HG02885 (cell line): ENCODE data around the gene GPRC5D.

Experiments used
- ATAC-seq: cut with Tn5 transposase; IDR thresholded peaks from one replicate; pipeline ENCODE4 v1.9.1; 2021; ENCODE audit warnings: mild to moderate bottlenecking; ENCODE audit not compliant: unreplicated experiment, poor library complexity

GPRC5D gene

DNA sequence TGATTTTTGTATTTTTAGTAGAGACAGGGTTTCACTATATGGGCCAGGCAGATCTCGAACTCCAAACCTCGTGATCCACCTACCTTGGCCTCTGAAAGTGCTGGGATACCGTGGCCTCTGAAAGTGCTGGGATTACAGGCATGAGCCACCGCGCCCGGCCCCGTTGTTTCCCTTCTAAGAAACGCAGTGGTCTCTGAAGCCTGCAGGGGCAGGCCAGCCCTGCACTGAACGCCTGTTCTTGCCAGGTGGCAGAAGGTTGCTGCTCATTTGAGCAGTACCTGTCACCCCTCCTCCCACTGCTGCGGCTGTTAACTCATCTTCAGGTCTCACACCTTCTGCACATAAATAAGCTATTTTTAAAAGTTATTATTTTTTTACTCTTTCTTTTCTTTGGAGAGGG, 36.3 kb downstream of the GPRC5D start:
- no peak for ATAC-seq

DNA sequence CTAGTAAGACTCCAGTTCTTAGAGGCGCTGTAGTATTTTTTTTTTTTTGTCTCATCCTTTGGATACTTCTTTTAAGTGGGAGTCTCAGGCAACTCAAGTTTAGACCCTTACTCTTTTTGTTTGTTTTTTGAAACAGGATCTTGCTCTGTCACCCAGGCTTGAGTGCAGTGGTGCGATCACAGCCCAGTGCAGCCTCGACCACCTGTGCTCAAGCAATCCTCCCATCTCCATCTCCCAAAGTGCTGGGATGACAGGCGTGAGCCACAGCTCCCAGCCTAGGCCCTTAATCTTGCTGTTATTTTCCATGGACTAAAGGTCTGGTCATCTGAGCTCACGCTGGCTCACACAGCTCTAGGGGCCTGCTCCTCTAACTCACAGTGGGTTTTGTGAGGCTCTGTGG, 39.3 kb downstream of the GPRC5D start:
- ATAC-seq, result no peak

DNA sequence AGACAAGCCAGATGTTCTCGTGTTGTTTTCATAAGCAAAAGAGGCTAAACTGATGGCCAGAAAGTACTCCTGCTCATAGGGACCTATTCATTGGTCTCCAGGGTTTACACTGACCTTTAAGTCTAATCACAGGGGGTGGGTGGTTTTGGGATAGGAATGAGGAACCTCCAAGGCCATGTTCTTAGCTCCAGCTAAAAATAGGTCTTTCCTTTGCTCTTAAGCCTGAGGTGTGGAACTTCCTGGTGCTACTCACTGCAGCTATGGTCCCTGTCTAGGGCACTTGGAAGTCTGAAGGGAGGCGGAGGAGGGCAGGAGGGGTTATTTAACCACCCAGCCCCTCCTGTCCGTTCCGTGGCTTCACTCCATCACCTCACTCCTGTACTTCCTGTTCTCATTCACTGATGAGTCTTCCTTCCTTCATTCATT, 42.0 kb downstream of the GPRC5D start:
- no peak for ATAC-seq

DNA sequence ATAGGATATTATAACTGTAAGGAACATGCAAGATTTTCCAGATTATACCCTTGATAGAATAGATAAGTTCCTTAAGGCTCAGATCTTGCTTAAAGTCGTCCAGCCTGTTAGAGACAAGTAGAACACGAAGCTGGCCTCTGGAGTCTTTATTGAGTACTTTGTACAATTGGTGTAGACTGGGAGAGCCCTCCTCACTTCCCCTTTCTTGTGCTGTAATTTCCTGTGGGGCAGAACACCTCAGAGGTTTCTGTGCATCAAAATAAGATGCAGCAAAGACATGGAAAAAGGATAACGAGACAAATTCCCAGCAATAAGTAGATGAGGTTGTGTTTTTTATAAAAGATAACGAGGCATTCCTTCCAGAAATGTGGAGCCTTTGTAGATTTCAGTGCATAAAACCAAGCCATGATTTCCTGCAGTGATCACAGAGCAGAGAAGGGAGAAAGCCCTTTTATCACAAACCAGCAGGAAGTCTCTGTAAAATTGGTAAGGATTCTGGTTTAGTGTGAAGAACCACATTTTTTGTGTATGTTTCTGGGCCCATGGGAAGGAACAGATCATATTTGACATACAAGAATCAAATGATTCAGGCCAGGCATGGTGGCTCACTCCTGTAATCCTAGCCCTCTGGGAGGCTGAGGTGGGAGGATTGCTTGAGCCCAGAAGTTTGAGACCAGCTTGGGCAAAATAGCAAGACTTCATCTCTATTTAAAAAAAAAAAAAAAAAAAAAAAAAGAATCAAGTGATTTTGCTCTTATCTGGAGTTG, 42.6 kb downstream of the GPRC5D start:
- peak; percentile 63 for ATAC-seq

DNA sequence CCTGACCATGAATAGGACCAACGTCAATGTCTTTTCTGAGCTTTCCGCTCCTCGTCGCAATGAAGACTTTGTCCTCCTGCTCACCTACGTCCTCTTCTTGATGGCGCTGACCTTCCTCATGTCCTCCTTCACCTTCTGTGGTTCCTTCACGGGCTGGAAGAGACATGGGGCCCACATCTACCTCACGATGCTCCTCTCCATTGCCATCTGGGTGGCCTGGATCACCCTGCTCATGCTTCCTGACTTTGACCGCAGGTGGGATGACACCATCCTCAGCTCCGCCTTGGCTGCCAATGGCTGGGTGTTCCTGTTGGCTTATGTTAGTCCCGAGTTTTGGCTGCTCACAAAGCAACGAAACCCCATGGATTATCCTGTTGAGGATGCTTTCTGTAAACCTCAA, 43.3 kb downstream of the GPRC5D start:
- ATAC-seq, result no peak

DNA sequence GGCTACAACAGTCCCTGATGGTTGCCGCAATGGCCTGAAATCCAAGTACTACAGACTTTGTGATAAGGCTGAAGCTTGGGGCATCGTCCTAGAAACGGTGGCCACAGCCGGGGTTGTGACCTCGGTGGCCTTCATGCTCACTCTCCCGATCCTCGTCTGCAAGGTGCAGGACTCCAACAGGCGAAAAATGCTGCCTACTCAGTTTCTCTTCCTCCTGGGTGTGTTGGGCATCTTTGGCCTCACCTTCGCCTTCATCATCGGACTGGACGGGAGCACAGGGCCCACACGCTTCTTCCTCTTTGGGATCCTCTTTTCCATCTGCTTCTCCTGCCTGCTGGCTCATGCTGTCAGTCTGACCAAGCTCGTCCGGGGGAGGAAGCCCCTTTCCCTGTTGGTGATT, 43.7 kb downstream of the GPRC5D start:
- ATAC-seq, result no peak

DNA sequence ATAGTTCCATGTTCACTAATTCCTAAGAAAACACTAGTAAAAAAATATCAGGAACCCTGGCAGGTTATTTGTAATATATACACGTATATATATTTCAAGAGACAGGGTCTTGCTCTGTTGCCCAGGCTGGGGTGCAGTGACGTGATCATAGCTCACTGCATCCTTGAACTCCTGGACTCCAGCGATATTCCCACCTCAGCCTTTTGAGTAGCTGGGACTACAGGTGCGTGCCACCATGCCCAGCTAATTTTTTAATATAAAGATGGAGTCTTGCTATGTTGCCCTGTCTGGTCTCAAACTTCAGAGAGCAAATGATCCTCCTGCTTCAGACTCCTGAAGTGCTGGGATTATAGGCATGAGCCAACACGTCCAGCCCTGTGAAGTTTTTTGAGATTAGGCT, 44.4 kb downstream of the GPRC5D start:
- ATAC-seq, result no peak

DNA sequence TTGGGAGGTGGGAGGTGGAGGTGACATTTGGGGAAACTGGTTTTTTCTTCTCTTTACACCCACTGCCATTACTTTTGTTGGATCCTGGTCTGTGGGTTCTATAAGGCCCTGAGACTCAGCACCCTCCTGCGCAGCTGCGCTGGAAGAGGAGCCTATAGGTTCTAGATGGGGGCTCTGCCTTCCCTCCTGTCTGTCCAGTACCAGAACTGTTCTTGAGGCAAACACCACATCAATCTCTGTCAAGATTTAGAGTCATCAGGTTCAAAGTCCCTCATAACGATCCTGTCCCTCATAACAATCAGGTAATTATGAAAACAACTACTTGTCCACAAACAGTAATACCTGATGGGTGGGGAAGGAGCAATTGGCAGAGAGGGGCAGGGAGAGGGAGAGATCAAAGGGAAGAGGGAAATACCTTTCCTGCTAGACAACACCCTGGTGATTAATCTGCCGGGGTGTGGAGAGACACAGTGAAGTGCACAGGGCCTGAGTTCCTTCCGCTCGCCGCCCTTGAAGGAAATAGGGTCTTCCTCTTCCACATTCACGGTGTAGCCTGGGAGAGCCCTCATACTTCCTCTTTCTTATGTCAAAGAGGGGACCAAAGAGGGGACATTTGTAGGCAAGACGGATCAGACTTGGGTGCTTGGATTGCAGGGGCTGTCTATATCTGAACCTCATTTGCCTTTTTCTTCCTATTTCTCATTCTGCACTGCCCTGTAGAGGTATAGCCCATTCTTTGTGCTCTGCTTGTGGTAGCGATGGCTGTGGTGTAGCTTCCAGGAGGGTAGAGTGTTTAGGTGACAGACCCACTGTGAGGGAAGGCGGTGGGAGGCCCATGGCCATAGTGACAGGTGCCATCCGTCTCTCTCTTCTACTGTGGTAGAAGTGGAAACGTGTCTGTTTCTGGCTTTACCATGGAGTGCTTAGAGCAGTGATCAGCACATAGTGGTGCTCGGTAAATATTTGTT, 48.0 kb downstream of the GPRC5D start:
- ATAC-seq, result no peak

DNA sequence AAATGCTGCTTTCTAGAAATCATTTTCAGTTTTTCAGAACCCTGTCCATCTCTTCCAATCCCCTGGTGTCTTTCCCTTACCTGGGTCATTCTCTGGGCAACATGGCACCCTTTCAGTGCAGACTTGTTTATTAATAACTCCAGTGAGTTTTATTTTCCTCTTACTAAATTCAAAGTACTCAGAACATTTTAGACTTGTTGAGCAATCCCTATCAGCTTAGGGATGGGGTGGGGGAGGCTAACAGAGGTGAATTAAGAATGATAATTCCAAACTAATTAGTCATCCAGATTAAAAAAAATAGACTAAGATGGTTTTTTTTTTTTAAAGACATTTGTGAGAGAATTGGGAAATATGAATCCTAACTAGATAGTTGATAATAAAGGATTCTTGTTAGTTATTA, 49.9 kb downstream of the GPRC5D start:
- ATAC-seq, result no peak

DNA sequence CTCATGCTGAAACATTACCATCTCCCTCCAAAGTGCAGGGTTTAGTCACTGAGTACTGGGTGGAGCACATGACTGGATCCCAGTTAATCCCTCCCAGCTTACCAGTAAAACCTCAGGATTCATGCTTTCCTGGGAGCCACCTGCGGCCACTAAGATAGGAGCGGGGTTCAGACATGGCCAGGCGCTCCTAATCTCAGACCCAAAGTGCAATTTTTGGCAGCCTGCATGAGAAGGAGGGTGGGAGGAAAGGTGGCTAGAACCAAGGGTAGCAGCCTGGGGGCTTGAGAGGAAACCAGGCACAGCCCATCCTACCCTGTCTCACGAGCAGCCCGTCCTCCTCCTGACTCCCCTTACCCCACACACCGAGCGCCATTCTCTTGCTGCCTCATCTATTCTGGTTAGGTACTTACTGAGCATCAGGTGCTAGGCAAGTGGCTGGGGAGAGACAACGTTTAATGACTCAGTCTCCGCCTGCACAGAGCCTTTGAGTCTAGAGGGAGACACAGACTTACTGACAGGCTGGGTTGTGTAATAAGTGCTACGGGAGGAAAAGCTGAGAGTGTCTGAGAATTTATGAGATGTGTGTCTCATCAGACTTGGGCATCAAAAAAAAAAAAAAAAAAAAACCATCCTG, 50.7 kb downstream of the GPRC5D start:
- no peak for ATAC-seq

DNA sequence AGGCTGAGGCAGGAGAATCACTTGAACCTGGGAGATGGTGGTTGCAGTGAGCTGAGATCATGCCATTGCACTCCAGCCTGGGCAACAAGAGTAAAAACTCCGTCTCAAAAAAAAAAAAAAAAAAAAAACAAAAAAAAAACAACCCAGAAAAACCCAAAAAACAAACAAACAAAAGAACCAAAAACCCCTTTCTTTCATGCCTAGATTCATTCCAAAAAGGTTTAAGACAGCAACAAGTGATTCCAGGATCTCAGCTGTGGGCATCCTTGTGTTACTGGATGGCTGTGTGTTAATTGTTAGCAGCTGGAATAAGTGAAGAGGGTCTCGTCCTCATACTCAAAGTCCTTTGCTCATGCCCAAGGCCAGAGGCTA, 51.2 kb downstream of the GPRC5D start:
- ATAC-seq, result no peak

DNA sequence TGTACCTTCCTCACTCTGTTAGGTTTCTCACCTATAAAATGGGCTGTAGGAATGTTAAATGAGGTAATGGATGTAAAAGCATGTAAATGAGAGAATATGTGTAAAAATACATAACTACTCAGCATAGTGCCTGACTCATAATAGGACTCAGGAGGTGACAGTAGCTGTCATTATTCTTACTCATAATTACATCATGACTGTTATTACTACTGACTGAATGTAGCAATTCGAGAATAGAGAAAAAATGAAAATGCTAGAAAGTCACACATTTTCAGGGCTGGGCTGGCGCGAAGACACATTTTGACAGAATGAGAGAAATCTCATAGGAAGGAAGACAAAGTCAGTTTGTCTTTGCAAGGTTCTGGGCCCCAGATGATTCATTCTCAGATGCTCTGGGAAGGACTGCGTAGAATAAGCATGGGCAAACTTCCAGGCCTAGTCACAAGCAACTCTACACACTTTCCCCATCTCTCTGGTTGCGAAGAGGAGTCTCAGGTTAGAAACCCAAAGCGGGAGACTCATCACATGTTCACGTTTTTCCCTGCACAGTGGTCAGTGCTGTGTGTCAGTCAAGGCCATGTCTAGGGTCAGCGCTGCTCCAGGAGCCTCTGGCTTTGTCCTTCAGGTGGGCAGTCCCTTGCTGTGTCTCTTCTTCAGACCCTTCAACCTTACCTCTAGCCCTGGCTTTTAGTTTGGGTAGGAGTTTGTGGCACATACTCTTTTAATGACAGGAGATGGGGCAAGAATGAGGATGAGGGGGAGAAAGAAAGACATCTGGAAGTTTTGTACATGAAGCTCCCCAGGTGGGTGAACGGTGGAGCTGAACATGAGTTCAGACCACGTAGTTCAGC, 52.2 kb downstream of the GPRC5D start:
- peak; percentile 96 for ATAC-seq

DNA sequence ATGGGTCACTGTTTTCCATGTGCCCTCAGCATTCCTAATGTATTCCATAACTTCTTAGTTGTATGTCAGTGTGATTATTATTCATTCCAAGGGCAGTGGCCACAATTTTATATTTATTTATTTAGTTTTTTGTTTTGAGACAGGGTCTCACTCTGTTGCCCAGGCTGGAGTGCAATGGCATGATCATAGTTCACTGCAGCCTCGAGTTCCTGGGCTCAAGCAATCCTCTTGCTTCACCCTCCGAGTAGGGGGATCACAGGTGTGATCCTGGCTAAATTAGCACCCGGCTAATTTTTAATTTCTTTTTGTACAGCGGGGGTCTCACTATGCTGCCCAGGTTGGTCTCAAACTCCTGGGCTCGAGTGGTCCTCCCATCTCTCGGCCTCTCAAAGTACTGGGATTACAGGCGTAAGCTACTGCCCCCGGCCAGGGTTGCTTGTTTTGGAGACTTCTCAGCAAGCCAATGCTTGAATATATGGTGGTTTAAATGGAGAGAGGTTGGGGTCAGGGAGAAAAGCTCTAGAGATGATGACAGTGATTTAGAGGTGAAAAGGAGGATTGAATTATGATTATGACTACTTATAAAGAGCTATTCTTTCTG, 53.0 kb downstream of the GPRC5D start:
- ATAC-seq, result no peak

DNA sequence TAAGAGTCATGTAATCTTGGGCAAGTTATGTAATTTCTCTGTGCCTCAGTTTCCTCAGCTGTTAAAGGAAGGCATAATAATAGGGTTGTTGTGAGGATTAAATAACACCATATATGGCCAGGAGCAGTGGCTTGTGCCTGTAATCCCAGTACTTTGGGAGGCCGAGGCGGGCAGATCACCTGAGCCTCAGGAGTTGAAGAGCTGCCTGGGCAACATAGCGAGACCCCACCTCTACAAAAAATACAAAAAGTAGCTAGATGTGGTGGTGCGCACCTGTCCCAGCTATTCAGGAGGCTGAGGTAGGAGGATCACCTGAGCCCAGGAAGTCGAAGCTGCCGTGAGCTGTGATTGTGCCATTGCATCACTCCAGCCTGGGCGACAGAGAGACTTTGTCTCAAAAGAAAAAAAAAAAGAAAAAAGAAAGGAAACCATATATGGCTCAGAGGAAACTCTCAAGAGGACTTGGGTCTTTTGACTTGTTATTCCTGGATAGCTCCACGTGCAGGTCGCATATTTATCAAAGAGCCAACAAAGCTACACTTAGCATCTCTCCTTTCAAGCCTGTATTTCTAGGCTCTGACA, 53.7 kb downstream of the GPRC5D start:
- ATAC-seq, result no peak

DNA sequence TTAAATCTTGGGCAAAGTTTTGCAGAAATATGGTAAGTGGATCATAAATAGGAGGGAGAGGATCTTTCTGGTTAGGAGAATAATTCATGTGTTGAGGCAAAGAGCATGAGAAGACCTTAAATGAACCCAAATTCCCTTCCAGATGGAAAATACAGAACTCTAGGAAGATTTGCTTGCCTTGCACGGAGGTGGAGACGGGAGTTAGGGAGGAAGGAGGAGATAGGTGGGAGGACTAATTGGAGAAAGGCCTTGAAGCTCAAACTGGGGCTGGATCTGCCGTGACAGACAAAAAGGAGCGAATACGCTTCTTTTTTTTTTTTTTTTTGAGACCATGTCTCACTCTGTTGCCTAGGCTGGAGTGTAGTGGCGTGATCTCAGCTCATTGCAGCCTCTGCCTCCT, 54.7 kb downstream of the GPRC5D start:
- no peak for ATAC-seq

DNA sequence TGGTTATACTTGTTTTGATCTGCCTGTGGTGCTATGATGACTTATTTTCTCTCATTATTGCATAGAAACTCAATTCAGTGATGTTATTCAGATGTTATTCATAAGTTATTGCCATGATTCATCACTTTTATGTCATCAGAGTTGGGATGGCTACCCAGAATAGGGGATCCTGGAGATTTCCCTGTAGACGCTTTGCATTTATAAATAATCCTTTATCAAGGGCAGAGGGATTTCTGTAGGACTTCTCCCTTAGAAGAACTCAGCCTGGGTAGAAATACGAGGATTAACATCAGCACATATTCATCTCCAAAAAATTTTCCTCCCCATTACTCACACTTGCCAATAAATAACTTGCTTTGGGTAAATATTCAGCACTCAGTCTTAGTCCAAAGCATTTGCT, 55.7 kb downstream of the GPRC5D start:
- no peak for ATAC-seq

DNA sequence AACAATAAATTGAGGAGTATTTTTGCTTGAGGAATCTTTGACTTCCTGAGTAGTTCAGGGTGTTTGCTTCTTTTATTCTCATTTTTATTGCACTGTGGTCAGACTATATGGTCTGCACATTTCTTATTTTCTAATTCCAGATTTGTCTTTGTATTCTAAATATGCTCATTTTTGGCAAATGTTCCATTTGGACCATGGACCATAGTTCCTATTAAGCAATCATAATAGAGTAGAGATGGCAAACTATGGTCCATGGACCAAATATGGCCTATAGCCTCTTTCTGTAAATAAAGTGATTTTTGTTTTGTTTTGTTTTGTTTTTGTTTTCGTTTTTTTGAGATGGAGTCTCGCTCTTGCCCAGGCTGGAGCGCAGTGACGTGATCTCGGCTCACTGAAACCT, 58.5 kb downstream of the GPRC5D start:
- ATAC-seq, result no peak

DNA sequence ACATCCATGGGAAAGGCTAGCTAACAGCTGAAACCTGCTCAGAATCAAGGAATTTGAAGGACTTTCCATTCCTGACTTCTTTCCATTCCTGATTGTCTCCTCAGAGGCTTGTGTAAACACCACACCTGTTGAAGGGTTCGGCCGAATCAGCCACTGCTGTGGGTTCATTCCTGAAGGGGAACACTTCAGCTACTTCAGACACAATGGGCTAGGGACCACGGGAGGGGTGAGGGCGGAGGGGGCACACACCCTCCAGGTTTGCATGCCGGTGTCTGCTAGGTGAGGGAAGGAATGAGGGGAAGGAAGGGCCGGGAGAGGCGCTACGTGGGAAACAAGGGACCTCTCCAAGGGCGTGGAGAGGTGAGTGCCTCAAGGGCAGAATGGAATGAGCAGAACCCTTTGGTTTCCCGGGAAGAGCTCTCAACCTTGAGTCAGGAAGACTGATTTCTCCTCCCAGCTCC, 59.3 kb downstream of the GPRC5D start:
- ATAC-seq, result no peak

DNA sequence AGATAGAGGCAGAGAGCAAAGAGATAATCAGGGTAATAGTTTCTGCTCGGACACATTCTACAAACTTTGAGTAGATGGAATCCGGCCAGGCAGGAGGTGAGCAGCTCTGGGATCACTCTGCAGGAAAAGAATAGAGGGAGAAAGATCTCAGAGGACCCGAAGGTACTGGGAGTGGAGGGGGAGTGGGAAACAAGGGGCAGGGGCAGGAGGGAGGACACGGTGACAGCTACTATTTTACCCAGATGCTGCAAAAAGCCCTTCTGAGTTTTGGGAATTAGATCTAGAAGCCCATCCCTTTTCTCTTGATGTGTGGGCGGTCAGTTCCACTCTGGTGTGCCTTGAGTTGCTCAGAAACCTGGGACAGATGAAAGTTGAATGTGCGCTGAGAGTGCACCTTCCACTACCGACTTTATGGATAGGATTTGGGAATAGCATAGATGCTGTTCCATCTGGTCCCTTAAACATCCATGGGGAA, 60.1 kb downstream of the GPRC5D start:
- no peak for ATAC-seq
